GM18498 (cell line): Measurements from ENCODE around the gene DUS4L.

Experiments used
- ATAC-seq: cut with Tn5 transposase; IDR thresholded peaks from one replicate; pipeline ENCODE4 v1.9.1; 2021; ENCODE audit warnings: mild to moderate bottlenecking, moderate library complexity; ENCODE audit not compliant: unreplicated experiment

DUS4L gene

DNA sequence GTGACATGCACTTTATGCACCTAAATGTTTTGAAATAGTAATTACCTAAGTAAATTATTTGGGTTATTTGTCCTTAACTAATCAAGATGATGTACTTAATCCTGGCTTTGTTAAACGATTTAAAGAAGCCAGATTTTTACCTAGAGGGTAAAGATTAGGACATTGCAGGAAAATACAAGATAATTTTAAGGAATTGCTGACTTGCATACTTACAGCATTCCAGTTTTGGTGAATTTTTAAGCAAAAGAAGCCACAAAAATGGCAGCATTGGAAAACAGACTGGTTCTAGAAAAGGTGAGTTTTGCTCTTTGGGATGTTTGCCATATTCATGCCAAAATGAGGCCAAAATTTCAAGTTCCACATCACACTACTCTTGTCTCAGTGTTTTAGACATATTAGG, 49.7 kb downstream of the DUS4L start:
- ATAC-seq = no peak

DNA sequence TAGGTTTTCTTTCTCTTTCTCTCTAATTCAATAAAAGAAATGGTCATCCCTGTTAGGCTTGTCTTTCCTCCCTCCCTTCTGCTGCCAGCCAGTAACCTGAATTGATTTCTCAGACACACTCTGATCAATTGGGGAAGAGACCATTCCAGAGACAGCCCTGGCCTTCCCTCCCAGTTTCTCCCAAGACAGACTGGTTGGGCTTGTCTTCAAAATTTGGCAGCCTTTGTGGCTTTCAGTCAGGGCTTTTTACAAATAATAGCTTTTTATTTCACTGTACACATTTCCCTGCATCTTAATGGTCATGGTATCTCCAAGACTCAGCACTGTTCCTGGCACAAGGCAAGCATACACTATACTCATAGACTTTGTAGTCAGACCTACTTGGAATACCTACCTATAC, 50.2 kb downstream of the DUS4L start:
- no peak for ATAC-seq

DNA sequence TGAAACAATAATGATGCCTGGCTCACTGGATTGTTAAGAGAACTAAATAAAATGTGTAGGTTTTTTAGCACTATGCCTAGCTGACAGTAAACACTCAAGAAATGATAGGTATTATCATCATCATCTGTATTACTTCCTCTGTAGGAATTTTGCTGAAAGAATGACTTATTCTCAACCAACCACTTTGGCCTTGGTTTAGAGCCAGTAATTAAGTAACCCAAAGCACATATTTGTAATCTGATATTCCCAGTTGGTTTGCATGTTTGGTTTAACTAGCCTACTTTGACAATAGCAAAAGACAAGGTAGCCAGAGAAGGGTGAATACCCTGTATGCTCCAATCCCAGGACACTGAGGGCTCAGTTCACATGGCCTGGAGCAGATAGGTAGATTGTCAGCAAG, 50.7 kb downstream of the DUS4L start:
- ATAC-seq = no peak

GRCh38 chr7:107615910-107616680, 52.3 kb downstream of the DUS4L start:
- no peak for ATAC-seq

- no peak for ATAC-seq
Observed at GRCh38 chr7:107622429-107622828, 58.7 kb downstream of the DUS4L start.

DNA sequence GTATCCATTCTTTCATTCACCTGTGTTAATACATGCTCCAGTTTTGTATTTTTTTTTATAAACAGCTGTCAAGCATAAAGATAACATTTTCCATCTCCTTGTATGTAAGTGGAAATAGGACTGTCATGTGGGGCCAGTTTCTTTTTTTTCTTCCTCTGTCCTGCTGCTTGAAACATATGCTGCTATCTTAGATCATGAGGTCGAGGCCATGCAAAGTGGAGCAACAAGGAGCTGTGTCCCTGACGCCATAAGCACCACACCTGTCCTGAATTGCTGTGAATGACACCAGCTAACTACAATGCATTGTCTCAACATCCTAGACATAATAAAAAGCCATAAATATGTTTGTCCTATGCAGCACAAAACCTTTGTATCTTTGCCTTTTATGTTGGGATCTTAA, 59.1 kb downstream of the DUS4L start:
- no peak for ATAC-seq

- ATAC-seq = no peak
Observed at GRCh38 chr7:107627002-107627401, 63.2 kb downstream of the DUS4L start.
